AG09319 (cell line): Measurements from ENCODE around the gene STARD3NL.

Source experiments
- DNase-seq: peaks from one replicate; pipeline ENCODE4 v3.0.0-alpha.2; 2010; ENCODE audit warnings: low read depth; ENCODE audit errors: extremely low read depth
- CTCF ChIP-seq: IDR thresholded peaks from 2 replicates; pipeline ENCODE4 v1.5.1; 2011; ENCODE audit warnings: low read depth, mild to moderate bottlenecking, inconsistent platforms, low read length, moderate library complexity

The STARD3NL gene

GRCh38 chr7:38151556-38151955 is 26.5 kb upstream of the STARD3NL start:
- no peak for DNase-seq
- TF ChIP-seq CTCF, result no peak

GRCh38 chr7:38153515-38153914 is 24.5 kb upstream of the STARD3NL start:
- DNase-seq, result no peak
- TF ChIP-seq CTCF, result no peak

- no peak for DNase-seq
- TF ChIP-seq CTCF, result no peak
Observed at GRCh38 chr7:38154278-38154677, 23.8 kb upstream of the STARD3NL start.

GRCh38 chr7:38160003-38160571 is 18.0 kb upstream of the STARD3NL start:
- no peak for TF ChIP-seq CTCF
- DNase-seq, result no peak

- DNase-seq, result no peak
- TF ChIP-seq CTCF, result no peak
Observed at GRCh38 chr7:38162036-38162435, 16.0 kb upstream of the STARD3NL start.

GRCh38 chr7:38163671-38164070 is 14.4 kb upstream of the STARD3NL start:
- TF ChIP-seq CTCF, result no peak
- no peak for DNase-seq

- DNase-seq, result no peak
- TF ChIP-seq CTCF, result no peak
Observed at GRCh38 chr7:38168890-38169570, 9.0 kb upstream of the STARD3NL start.
